Ramos (cell line): ENCODE data around the gene RASGRP1.
"Not testable (repeated sequence)": the region's sequence is repeated elsewhere in the genome, so short reads cannot be mapped to it uniquely, and the experiment has no call there.

Experiments used
- in situ Hi-C: fragments of 300-500 bp; cut with MboI; formaldehyde crosslinking; loops from one replicate; pipeline ENCODE4 v1.14.3; 2022; ENCODE audit warnings: low sequenced_read_pairs; ENCODE audit not compliant: unreplicated experiment

The RASGRP1 gene

DNA sequence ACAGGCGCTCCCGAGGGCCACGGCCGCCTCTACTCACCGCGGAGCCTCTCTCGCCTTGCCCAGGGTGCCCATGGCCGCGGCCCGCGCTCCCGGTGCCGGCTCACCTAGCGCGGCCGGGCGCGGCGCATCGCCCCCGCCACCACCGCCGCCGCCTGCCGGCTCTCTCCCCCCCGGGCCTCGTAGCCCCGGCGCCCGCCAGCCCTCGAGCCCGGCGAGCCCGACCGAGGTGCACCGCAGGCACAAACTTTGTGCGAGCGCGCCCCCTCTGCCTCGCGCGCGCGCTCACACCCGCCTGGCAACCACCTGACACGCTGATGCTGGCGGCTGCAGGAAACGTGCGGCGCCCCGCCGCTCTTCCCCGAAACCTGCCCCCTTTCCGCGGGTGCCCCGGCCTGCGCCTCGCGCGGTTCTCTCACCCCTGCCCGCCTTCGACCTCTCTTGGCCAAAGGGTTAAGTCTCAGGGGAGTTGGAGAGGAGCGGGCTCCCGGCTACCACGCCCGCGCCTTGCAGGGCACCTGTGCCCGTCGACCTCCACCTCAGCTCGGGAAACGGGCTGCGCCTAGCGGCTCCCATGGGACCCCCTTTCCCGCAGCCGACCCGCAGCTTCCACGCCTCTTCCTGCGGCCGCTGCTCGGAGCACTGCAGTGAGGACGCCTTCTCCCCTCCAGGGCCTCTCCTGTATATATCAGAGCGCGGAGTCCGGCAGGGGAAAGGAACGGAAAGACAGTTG, at the start of gene RASGRP1:
TSS of gene RASGRP1 (minus strand) at position 258 of the 730 bp plus-strand sequence. CDS start at position 72, 186 bp downstream.
- in situ Hi-C loops: loop anchor here (5.0 kb wide), 1 partner anchor 123 kb away; no protein-coding TSS in a partner anchor

DNA sequence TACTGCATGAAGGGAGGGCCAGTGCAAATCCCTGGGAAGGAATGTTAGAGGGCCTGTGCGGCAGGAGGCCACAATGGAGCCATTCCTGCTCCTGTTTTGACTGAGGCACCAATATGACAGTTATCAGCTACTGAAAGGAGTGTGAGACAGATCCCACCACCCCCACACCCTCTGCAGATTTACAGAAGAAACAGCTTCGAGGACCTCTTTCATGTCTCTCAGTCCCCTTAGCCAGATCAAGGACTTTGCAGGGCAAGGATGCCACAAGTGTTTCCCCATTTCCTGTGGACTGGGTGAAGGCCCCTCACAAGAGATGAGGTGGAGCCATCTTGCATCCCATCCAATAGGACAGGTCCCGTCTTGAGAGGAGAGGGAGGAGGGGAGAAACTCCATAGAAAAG, 48.5 kb upstream of the RASGRP1 start:
- in situ Hi-C loops: no loop called here

GRCh38 chr15:38612159-38612863, 47.7 kb upstream of the RASGRP1 start:
- in situ Hi-C loops: no loop called here

DNA sequence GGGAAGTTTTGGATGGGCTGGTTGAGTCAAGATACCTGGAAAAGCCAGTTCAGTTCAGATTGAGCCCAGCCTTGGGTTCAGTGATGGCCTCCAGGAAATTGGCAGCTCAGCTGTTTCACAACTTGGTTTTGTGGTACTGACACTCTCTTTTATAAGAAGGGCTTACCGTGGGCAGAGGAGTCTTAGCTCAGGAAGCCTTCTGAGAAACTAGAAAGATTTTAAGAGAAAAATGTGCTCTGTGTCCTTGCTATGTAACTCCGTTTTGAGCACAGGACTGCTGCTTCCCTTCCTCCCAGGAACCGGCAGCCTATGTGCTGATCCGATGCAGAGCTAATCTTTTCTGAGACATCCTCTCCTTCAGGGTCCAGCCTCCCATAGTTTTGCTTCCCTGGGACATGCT, 46.6 kb upstream of the RASGRP1 start:
- in situ Hi-C loops: no loop called here

- in situ Hi-C loops: no loop called here
Observed at GRCh38 chr15:38610748-38611147, 46.1 kb upstream of the RASGRP1 start.

DNA sequence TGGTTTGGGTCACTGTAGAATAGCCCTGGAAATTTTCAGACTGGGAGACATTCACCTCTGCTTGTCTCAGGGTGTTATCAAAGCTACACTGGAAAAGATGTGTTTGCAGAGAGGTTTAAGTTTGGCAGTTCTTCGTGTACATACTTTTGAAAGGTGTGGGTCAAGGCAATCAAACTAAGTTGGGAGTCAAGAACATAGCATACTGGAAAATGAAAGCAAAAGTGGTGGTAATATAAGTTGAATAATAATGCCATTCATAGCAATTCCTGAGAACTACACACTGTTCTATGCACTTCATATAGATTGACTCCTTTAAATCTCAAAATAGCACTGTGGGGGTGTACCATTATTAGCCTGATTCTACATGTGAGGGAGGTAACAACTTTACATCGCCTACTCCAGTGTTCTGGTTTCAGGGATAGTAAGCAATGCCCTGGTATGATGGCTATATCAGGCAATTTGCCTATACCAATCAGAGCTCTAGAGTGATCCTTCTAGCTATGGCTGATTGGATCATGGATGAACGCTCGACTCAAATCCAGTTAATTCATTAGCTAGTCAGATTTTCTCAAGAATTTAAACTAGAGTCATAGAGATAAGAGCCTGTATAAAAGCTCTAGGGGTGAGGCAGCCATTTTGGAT, 44.6 kb upstream of the RASGRP1 start:
- in situ Hi-C loops: no loop called here

DNA sequence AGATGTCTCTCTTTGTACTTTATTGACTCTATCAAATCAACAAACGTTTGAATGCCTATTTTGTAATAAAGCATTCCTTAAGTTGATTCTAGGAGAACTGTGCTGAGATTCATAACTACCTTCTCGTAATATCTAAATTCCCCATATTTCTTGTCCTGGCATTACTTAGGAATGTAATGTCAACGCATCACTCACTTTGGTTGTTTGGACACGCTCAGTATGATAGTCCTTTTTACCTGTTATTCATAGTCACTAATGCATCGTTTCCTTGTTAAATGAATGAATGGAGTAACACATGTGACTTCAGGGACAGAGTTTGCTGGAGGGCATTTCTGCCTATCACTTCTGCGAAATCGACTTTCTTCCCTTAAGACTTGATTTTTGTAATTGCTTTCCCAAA, 44.1 kb upstream of the RASGRP1 start:
- in situ Hi-C loops: no loop called here

- in situ Hi-C loops: no loop called here
Observed at GRCh38 chr15:38605744-38606143, 41.1 kb upstream of the RASGRP1 start.

- in situ Hi-C loops: no loop called here
Observed at GRCh38 chr15:38603672-38604071, 39.1 kb upstream of the RASGRP1 start.

DNA sequence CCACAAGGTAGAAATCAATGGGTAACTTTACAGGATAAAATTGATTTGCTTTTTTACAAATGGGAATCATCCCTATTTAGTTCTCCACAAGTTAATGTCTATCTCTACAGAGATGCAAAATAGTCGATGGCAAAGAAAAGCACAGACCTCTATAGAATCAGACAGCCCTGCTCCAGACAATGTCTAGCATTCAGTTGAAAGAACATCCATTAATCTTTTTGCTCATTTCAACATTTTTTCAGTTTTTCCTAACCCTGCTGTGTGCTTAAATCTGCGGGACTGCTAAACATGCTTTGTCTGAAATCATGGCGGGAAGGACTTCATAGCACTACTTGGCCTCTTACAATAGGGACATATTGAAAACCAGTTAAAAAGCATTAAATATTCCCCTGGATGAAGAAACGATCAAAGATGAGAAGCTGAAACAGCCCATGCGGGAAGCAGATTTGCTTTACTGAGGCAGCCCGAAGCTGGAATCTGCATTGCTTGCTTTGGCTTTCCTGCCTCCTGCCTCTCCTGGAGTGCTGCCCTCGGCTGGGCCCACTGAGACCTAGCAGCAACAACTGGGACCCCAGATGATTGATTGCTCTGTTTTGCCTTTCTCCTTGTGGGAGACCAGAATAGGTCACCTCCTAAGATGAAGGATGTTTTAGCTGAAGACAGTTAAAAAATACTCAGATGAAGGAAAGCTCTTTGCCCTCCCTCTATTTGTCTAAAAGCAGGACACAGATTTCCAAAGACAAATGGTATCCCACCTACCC, 38.5 kb upstream of the RASGRP1 start:
- in situ Hi-C loops: no loop called here

- in situ Hi-C loops: no loop called here
Observed at GRCh38 chr15:38600236-38600635, 35.6 kb upstream of the RASGRP1 start.

- in situ Hi-C loops: no loop called here
Observed at GRCh38 chr15:38598749-38599148, 34.1 kb upstream of the RASGRP1 start.

GRCh38 chr15:38597219-38597800, 32.7 kb upstream of the RASGRP1 start:
- in situ Hi-C loops: no loop called here

- in situ Hi-C loops: no loop called here
Observed at GRCh38 chr15:38593524-38593923, 28.9 kb upstream of the RASGRP1 start.

DNA sequence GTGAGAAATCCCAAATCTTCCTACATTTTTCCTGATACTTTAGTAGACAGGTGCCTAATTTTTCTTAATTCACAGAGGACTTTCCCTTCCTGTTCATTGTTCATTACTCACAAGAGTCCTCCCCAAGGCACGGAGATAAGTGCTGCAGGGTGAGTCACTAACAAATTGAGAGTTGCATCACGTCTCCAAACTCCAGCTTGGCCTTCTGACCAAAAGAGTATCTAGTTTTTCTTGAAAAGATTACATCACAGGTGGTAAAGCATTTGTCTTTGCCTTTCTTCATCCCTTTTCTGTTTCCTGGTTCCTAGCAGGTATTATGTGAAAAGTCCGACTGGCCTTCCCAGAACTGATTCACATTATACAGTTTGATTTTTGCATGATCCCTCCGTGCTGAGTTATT, 24.9 kb upstream of the RASGRP1 start:
- in situ Hi-C loops: no loop called here

DNA sequence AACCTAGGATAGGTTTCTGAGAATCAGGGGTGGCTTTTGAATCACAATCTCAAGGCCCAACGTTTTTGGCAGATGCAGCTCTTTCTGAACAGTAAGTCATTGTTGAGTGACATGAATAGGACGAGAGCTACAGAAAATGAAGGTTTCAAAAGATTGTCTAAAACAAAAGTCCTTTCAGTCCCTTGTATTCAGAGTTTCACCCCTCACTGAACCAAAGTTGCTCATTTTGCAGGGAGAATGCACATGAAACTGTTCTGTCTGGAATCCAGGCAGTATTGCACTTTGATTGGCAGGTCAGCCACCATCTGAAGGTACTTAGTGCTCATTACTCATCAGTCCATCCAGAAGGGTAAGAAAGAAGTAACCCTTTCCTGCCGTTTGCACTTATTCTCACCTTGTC, 24.1 kb upstream of the RASGRP1 start:
- in situ Hi-C loops: no loop called here

DNA sequence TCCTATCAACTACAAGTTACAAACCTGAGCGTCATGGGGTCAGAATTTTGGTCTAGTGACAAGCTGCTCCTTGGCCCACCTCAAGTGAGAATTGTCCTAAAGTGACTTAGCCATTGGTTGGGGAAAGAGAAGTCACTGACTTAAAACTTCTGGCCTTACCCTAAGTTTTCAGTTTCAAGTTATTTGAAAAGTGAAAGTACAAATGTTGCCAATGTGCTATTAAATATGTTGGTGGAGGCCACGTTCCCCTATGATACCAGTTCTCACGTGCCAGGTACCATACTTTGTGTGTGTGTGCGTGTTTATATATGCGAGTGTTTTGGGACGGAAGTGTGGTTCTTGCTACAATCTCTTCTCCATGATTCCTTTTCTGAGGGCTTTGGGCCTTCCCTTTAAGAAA, 22.6 kb upstream of the RASGRP1 start:
- in situ Hi-C loops: no loop called here

DNA sequence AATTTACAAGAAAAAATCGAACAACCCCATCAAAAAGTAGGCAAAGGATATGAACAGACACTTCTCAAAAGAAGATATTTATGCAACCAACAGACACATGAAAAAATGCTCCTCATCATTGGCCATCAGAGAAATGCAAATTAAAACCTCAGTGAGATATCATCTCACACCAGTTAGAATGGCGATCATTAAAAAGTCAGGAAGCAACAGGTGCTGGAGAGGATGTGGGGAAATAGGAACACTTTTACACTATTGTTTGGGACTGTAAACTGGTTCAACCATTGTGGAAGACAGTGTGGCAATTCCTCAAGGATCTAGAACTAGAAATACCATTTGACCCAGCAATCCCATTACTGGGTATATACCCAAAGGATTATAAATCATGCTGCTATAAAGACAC, 21.4 kb upstream of the RASGRP1 start:
- in situ Hi-C loops: not testable (repeated sequence)

DNA sequence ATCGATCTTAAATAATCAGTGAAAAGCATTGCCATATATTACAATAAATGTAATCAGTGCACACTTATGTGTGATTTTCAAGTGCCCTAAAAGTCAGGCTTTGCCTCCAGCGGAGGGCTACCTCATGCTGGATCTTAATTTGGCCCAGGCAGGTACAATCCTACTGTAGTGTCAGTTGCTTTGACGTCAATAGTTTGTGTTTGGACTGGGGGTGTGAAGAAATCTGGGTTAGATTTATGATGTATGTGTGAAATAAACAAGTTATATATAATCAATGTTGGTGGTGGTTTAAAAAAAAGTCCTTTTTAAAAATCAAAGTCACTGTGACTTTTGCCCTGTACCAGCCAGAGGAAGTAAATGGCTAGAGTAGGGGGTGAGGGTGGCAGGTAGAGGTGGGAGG, 14.0 kb upstream of the RASGRP1 start:
- in situ Hi-C loops: no loop called here

- in situ Hi-C loops: no loop called here
Observed at GRCh38 chr15:38577424-38577987, 12.9 kb upstream of the RASGRP1 start.
